Ishikawa (cell line): ENCODE measurements around the gene BTNL2.

Experiments used
- CEBPB ChIP-seq: IDR thresholded peaks from 2 replicates; pipeline ENCODE4 v1.6.1; 2012
- CREB1 ChIP-seq: IDR thresholded peaks from 2 replicates; pipeline ENCODE4 v1.6.1; 2012; ENCODE audit warnings: low read depth
- EGR1 ChIP-seq: IDR thresholded peaks from 2 replicates; pipeline ENCODE4 v1.6.1; 2012
- EP300 ChIP-seq: IDR thresholded peaks from 2 replicates; pipeline ENCODE4 v1.6.1; 2012; ENCODE audit warnings: borderline replicate concordance
- FOXM1 ChIP-seq: IDR thresholded peaks from 2 replicates; pipeline ENCODE4 v1.6.1; 2012; ENCODE audit warnings: low read depth, borderline replicate concordance
- NFIC ChIP-seq: IDR thresholded peaks from 2 replicates; pipeline ENCODE4 v1.6.1; 2012
- YY1 ChIP-seq: IDR thresholded peaks from 2 replicates; pipeline ENCODE4 v1.6.1; 2012; ENCODE audit warnings: low read depth
- TF ChIP-seq, protein P1 (sequence below): IDR thresholded peaks from 2 replicates; pipeline ENCODE4 v1.6.1; 2012

DNA sequence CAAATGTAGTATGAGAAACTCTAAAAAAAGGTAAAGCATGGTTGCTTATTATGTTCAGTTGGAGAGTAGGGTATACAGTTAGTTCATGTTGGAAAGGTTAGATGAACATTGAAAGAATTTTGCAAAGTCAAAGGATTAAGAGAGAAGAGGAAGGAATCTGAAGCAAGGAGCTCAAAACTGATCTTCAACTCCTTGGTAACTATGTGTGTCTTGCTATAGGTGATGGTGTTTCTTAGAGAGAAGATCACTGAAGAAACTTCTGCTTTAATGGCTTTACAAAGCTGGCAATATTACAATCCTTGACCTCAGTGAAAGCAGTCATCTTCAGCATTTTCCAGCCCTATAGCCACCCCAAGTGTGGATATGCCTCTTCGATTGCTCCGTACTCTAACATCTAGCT is 37.5 kb upstream of the BTNL2 start:
- no peak for TF ChIP-seq EP300
- no peak for TF ChIP-seq CREB1
- no peak for TF ChIP-seq YY1
- no peak for TF ChIP-seq CEBPB
- TF ChIP-seq NFIC, result no peak
- TF ChIP-seq, protein P1, sequence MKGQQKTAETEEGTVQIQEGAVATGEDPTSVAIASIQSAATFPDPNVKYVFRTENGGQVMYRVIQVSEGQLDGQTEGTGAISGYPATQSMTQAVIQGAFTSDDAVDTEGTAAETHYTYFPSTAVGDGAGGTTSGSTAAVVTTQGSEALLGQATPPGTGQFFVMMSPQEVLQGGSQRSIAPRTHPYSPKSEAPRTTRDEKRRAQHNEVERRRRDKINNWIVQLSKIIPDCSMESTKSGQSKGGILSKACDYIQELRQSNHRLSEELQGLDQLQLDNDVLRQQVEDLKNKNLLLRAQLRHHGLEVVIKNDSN, result no peak
- no peak for TF ChIP-seq FOXM1
- TF ChIP-seq EGR1, result no peak
